GM10248 (cell line): ENCODE results near the gene CHST15.

Experiments used
- CTCF ChIA-PET: fragments of 300-600 bp; sonication (Branson Sonifier 250); formaldehyde crosslinking; extraction: SDS; loops from one replicate; lab custom pipeline; 2021; ENCODE audit warnings: antibody characterized with exemption; lab: Yijun Ruan, JAX
- POLR2A ChIA-PET: fragments of 350-650 bp; sonication (Branson Sonifier 250); formaldehyde crosslinking; extraction: SDS; loops from one replicate; lab custom pipeline; 2020; ENCODE audit warnings: antibody characterized with exemption; lab: Yijun Ruan, JAX
- DNase-seq: peaks from one replicate; pipeline ENCODE4 v3.0.0; 2012; ENCODE audit errors: extremely low spot score
- TF ChIP-seq, protein P1 (sequence below): IDR thresholded peaks from 2 replicates; pipeline ENCODE4 v1.5.1; 2012; ENCODE audit warnings: mild to moderate bottlenecking, low read depth; ENCODE audit errors: extremely low read depth, missing control alignments, control extremely low read depth

The CHST15 gene

DNA sequence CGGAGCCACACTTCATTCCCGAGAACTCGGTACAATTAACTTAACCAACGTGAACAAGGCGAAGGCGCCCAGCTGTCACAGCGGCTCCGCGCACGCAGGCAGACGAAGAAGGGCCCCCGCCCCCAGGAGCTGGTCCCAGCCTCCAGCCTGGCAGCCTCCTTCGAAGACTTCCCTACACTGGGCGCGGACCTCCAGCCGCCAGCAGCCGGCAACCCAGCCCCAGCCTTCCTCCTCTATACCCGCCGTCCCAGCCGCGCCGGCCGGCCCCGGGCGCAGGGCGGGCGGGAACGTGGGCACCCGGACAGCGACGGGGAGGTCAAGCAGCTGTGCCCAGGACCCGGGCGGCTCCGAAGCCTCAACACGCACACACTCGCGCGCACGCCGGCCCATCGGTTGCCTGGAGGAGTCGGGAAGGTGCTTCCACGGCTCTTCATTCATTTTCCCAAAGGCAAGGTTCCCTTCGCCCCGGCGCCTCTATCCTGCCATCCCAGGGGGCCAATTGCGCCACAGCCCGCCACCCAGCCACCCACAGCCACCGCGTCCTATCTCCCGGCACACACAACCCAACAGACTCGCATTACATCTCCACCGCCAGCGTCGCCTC is 1.6 kb downstream of the CHST15 start:
- CTCF ChIA-PET, result no interaction called here
- no peak for DNase-seq
- POLR2A ChIA-PET, result no interaction called here
- TF ChIP-seq, protein P1, sequence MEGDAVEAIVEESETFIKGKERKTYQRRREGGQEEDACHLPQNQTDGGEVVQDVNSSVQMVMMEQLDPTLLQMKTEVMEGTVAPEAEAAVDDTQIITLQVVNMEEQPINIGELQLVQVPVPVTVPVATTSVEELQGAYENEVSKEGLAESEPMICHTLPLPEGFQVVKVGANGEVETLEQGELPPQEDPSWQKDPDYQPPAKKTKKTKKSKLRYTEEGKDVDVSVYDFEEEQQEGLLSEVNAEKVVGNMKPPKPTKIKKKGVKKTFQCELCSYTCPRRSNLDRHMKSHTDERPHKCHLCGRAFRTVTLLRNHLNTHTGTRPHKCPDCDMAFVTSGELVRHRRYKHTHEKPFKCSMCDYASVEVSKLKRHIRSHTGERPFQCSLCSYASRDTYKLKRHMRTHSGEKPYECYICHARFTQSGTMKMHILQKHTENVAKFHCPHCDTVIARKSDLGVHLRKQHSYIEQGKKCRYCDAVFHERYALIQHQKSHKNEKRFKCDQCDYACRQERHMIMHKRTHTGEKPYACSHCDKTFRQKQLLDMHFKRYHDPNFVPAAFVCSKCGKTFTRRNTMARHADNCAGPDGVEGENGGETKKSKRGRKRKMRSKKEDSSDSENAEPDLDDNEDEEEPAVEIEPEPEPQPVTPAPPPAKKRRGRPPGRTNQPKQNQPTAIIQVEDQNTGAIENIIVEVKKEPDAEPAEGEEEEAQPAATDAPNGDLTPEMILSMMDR, result no peak

DNA sequence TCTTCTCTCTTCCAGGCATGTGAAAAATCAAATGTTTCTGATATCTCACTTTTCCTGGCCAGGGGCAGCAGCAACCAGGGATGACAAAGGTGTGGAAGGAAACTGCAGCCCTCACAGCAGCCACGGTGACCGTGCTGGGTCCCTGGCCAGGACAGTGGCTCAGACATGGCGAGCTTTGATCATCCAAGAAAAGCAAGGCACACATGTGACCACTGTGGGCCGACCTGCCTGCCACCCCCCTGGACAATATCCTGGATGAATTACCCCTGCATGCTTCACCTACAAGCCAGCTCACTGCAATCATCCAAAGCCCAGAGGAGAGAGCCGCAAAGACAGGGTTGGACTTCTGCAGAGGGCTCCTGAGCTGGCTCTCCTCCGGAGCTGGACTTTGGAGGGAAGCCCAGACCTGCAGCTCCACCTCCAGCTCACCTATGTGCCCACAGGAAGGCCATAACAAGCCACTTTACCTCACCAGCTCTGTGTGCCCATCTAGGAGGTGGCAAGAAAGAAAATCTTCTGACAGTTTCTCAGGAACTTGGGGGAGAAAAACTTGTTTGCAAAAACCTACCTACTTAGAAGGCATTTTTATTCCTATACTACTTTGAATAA is 2.7 kb downstream of the CHST15 start:
- TF ChIP-seq, protein P1, result no peak
- ChIA-PET POLR2A (no interaction called here), CTCF (interaction anchor here (1.5 kb wide), 1 partner anchor 95 kb away, joined by 4 read pairs; no protein-coding TSS in a partner anchor)
- no peak for DNase-seq

GRCh38 chr10:124089859-124090258 is 3.5 kb downstream of the CHST15 start:
- DNase-seq, result no peak
- TF ChIP-seq, protein P1, result no peak
- ChIA-PET POLR2A (no interaction called here), CTCF (interaction anchor here (1.0 to 1.5 kb wide), 2 partner anchors 94 to 95 kb away, joined by 4 to 6 read pairs; no protein-coding TSS in a partner anchor)

DNA sequence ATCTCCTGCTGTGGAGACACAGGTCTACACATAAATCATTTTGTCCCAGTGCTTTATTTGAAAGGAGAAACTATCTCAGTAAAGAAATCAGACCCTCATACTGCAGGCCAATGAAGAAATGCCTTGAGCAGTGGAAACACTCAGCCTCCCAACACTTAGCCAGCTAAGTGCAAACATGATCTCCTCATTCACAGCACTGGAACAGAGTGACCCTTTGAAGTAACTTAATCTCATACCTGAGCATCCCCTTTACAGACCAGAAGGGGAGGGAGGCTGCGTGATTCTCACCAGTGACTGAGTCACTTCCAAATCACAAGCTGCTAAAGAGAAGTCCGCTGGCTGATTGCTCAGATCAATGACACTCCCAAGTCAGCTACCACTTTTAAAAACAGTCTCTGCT is 4.5 kb downstream of the CHST15 start:
- POLR2A ChIA-PET, result no interaction called here
- no peak for DNase-seq
- CTCF ChIA-PET, result no interaction called here
- TF ChIP-seq, protein P1, result no peak

DNA sequence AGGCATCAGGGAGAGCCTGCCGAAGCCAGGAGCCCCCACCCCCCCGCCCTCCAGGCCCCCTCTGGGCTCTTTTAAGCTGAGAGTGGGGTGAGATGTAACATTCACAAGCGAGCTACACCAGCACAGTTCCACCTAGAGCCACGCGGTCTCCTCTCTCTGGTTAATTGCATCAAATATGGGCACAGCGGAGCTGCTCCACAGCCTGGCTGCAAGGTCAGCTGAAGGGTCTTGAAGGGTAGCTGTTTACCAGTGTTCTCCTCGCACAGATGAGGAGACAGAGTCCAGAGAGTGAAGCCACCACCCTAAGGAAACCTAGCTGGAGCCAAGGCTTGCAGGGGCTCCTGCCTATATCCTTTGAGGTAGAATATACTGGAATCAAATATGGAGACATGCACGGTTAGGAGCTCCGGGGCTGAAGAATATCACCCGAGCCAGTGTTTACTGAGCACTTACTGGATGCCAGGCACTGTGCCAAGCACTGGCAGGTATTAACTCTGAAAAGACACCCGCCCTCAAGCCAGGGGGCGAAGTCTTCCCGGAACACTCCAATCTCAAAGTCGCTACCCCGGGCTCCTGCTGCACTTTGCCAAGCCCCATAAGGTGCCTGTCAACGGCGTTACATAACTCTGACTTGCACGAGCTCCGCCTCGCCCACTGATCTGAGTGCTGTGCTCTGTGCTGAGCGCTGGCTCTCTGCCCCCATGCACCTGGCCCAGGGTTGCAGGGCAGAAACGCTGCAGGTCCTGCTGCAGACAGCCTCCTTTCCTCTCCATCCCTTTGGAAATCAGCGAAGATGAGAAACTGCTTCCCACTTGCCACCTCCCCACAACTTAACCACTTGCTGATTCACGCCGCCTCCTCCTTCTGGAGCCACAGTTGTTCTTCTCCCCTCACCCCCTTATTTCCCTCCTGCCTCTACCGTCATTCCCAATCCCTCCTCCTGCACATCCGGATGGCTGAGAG is 5.4 kb downstream of the CHST15 start:
- ChIA-PET POLR2A (no interaction called here), CTCF (interaction anchor here (1.3 kb wide), 1 partner anchor 29 kb away, joined by 3 read pairs; no protein-coding TSS in a partner anchor)
- no peak for DNase-seq
- TF ChIP-seq, protein P1, result no peak
